GM12865 (cell line): ENCODE data around the gene CD93.

Experiments used
- DNase-seq: peaks from one replicate; pipeline ENCODE4 v3.0.0; 2010; ENCODE audit warnings: low read depth
- H3K4me3 ChIP-seq: 2 replicates; pipeline ENCODE4 v1.5.1; 2011; ENCODE audit warnings: mild to moderate bottlenecking, low read depth, low read length, control low read depth
- CTCF ChIP-seq: IDR thresholded peaks from 2 replicates; pipeline ENCODE4 v1.5.1; 2011; ENCODE audit warnings: low read length, control low read depth, low read depth, inconsistent platforms; ENCODE audit not compliant: insufficient read depth; ENCODE audit errors: missing control alignments

Gene CD93

DNA sequence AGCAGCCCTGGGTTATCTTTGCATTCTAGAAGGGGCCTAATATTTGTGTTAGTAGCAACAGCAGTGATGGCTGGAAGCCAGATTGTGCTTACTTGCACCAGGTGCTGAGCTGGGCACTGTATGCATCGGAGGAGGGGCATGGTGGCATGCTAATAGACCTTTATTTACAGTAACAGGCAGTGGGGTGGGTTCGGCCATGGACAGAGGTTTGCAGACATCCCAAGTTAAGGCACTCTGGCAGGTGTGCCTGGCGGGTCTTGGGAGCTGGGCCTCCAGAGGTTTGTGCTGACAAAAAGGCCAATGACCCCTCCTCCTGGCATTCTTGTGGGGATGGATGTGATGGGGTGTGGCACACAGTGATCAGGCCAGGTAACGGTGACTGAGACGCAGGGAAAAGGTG is 39.0 kb upstream of the CD93 start:
- no peak for DNase-seq

DNA sequence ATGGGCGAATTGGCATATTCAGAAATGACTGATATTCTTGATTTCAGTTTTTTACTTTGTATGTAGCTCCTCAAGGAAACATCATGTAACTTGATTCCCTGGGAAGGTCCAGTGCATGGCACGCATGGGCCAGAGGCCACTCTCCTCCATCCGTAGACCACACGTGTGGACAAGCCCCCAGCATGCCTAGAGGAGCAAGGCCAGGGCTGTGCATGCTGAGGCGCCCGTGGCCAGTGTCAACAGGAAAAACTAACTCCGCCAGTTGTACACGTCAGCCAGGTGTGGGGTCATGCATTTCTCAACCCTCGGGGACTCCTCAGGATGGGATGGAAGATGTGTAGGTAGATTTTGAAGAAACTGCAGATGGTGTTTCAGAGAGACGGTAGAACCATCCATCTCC is 37.8 kb upstream of the CD93 start:
- DNase-seq: no peak
- TF ChIP-seq CTCF: no peak
- no peak overlapping the region for H3K4me3 ChIP-seq

More for the DNA sequence above, 39.0 kb upstream of the CD93 start:
- no peak for TF ChIP-seq CTCF
- H3K4me3 ChIP-seq: no peak overlapping the region

GRCh38 chr20:23122796-23123655 is 36.9 kb upstream of the CD93 start:
- no peak overlapping the region for H3K4me3 ChIP-seq
- no peak for DNase-seq
- TF ChIP-seq CTCF: no peak

DNA sequence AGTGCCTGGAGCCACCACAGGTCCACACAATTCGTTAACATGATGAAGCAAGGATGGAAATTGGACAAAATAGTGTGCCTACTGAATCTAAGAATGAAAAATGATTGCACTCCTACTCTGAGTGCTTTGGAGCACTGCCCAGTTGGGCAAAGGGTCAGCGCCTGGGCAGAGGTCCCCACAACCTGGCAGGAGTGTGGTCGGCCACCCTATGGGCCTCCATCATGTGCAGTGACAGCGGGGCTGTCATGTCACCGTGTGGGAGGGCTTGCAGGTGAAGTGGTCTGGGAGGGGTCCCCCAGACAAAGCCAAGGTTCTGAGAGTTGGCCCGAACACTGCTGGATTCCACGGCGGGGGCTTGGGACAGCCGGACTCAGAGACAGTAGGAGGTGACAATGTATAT is 36.2 kb upstream of the CD93 start:
- no peak for DNase-seq
- H3K4me3 ChIP-seq: no peak overlapping the region
- TF ChIP-seq CTCF: no peak

DNA sequence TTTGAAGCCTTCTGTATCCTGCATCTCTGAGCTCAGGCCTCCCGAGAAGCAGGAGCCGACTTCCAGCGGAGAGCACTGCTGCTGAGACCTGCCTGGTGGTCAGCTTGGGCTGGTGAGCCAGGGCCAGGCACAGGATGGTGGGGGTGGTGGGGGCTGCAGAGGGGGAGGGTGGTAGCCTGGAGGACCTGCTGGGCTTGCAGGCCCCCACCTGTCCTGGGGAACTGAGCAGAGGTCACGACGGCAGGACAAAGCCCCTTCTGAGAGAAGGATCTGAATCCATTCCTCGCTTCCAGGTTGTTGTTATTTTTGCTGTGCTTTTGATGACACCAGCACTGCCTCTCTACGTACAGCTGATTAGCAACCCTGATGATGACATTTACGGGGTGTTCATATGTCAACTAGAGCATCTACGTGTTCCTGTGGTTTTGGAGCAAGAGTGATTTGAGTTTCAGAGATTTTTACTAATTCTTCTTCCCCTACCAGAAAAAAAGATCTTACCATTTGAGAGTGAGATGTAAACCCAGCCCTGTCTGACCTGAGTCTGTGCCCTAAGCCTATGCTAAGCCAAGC is 35.7 kb upstream of the CD93 start:
- TF ChIP-seq CTCF: no peak
- H3K4me3 ChIP-seq: no peak overlapping the region
- no peak for DNase-seq

DNA sequence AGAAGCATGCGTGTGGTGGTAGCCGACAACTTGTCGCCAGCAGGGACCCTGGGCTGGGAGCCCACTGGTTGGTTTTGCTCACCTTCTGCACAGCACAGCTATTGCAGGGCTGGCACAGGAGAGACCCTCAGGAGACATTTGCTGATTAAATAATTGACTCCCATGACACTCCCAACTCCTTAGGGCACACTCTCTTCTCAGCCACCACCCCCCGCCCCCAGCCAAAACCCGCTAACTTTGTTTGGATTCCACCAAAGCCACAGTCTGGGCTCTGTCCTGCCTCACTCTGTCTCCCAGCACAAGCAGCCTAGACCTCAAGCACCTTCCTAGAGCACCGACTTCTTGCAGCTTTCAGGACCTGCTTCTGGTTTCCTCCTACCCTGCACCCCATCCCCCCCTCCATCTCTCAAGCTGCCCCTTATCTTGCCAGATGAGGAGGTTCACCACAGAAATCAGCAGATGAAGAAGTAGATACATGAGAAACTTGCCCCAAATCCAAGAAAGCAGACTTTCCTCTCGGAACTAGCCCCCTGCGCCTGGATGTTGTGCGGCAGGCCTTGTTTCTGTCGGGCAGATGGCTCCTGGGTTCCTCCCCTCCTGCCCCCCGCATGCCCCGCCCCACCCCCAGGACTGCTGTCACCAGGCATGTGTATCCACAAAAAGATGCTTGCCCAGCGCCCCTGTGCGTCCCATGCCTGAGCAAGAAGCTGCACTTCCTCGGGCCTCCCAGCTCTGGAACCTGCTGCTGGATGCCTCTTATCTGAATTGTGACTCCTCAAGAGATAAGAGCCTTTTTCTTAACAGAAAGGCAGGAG is 35.0 kb upstream of the CD93 start:
- TF ChIP-seq CTCF: no peak
- no peak overlapping the region for H3K4me3 ChIP-seq
- DNase-seq: no peak
